ENCODE measurements around the gene GRIN2C.

The GRIN2C gene

DNA sequence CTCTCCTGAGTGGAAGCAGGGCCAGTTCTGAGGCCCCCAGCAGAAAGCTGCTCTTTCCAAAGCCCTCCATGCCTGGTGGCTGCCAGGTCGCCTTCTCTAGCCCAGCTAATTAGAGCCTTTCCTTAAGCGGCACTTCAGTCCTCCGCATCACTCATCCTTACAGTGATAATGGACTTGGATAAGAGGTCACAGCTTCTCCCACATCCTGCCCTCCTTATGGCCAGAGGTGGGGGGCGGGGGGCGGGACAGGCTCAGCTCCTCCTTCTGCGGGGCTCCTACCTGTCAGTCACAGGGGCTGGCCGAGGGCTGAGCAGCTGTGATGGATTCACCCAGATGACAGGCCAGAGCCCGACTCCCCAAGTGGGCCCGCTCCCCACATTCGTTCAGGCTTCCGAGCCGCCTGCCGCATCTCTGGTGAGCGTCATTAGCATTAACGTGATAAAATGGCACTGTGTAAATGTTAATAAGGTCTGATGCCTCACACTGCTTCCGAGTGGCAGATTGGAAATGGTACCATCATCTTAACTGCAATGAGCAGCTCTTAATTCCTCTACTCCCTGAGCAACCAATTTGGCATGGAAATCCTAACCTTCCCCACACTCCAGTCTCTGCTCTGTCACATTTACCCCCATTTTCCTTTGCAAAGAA lies 41.3 kb downstream of the GRIN2C start:
- no peak for DNase-seq

DNA sequence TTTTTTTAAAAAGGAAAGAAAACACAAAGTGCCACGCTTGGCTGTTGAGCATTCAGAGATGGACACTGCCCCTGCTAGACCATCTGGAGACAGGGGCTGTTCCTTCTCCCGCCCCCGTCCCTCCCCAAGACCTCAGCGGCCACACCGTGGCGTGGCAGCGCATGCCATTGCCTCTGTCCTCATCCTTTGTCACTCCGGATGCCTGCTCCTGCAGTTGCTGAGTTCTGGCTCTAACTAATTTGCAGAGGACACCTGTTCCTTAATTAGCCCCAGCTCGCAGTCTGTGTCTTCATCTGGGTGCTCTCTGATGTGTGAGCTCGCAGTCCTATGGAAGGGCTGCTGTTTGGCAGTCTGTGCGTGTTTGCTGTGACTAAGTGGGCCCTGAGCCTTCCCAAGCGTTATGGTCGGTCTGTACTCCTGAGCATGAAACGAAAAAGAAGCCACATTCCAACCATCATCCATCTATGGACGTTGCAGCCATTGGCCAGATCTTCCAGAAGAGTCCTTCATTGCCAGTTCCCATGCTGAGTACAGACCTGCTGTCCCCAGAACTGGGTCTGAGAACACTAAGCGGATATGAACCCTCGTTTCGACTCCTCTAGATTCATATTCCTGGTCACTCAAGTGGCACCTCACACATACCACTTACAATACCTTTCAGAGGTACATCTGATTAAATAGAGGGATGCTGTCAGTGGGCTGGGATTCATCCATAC lies 42.6 kb downstream of the GRIN2C start:
- DNase-seq: no peak

DNA sequence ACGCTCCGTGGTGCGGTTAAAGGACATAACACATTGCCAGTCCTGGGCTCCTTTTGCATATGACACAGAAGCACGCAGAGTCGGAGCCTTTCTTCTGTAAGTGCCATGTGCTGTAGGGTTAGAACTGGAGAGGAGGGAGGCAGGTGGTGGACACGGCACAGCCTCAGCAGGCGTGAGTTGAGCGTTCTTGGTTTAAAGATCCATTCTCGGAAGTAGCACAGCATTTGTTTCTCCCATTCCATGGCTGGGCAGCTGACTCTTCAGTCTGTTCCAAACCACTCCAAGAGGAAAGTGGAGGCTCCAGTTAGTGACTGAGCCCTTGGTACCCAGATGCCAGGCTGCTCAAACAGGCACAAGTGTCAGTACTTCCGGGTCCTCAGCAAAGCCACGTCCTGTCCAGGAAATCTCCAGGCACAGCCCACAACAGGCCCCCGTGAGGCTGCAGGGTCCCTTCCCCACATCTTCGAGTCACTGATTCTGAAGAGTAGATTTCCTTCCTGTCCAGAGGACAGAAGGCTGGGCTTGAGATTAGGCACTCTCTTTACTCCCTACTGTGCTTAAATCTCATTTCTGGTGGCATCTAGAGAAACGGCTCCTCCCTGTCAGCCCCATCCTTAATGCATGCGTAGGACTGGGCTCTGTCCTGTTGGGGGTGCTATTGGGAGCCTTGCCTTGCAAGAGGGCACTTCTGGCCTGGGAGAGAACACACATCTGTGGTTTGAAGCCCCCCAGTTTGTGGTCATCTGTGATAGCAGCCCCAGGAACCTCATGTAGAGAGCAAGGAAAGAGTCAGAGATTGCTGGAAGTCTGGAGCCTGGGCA lies 43.9 kb downstream of the GRIN2C start:
- no peak for DNase-seq

DNA sequence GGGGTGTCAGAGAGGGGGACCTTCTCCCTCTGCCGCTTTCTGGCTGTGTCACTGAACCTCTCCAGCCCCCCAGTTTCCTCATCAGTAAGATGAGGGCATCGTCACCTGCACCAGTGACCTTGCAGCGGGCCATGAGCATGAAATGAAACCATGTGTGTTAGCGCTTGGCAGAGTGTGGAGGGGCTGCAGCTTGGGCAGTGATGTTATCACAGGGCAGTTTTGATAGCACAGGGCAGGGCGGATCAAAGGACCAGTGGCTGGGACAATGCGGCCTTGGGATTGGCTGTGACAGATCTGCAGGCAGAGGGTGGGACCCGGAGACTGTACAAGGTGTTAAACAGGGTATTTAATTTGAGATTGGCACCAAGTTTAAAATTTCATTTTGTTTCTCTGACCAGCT lies 44.6 kb downstream of the GRIN2C start:
- DNase-seq: no peak

DNA sequence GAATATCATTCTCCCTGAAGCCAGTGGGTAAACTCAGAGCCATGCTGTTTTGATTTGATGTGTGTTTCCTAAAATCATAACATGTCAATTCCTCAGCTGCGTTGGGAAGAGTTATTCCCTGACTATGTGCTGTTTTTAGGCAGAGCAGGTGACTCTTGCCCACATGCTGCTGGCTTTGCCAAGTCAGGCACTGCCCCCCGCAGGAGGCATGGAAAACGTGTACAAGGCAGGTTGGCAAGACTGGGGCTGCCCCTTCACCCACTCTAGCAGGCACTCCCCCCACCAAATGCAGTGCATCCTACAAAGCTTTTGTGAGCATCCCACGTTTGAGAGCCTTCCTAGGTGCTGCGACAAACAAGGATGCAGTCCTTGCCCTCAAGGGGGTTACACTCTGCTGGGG lies 45.2 kb downstream of the GRIN2C start:
- no peak for DNase-seq

DNA sequence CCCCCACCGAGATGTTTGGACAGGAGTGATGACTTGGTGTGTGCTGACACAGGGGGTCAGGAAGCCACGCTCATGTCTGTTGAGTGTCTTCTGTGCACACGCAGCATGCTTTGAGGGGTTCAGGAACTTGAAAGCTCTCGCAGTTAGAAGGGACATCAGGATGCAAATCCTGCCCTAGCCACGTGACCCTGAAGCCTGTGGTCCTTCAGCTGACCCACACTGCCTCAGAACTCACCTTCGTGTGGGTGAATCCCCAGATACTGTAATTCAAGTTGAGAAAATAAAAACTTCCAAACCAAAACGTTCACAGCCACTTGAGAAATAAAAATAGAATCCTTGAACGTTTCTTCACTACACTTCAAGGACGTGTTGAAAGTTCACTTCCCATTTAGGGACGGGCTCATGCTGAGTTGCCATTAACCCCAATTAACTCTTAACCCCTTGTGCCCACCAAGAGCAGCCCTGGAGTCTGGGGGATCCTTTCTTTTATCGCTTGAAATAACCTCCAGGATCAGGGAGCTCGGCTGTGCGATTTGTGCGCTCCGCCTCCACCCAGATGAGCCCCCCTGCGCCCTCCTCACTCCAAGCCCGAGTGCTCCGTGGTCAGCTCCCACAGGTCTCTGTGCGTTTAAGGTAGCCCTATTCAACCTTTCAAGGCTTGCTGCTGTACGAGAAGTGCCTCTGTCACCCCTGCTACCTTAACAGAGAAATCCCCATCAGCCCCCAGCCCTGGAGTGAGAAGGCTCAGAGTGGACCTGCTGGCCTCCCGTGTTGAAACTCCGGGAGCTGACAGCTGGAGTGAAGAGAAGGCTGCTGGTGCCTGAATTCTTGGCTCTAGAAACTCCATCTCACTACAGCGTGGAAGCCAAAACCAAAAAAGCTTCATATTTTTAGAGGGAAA lies 47.3 kb downstream of the GRIN2C start:
- no peak for DNase-seq

DNA sequence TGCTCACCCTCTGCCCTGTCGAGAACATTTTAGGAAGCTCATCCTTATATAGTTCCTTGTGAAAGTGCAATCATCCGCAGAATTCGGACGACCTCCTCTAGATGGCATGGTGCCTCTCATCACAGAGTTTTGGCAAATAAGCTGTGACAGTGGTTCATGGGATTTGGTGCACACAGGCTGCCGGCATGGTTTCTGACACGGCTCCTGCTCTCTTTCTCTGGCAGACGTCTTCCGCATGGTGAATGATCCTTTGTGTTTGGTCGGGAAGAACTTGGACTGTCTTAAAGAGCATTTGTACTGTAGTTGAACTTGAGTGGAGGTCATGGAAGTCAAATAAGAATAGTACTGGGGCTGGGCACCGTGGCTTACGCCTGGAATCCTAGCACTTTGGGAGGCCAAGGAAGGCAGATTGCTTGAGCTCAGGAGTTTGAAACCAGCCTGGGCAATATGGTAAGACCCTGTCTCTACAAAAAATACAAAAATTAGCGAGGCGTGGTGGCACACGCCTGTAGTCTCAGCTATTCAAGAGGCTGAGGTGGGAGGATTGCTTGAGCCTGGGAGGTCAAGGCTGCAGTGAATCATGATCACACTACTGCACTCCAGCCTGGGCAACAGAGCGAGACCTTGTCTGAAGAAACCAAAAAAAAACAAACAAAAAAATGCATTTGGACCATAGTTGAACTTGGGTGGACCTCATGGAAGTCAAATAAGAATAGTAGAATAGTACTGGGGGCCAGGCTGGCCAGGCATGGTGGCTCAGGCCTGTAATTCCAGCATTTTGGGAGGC lies 48.8 kb downstream of the GRIN2C start:
- DNase-seq: no peak

DNA sequence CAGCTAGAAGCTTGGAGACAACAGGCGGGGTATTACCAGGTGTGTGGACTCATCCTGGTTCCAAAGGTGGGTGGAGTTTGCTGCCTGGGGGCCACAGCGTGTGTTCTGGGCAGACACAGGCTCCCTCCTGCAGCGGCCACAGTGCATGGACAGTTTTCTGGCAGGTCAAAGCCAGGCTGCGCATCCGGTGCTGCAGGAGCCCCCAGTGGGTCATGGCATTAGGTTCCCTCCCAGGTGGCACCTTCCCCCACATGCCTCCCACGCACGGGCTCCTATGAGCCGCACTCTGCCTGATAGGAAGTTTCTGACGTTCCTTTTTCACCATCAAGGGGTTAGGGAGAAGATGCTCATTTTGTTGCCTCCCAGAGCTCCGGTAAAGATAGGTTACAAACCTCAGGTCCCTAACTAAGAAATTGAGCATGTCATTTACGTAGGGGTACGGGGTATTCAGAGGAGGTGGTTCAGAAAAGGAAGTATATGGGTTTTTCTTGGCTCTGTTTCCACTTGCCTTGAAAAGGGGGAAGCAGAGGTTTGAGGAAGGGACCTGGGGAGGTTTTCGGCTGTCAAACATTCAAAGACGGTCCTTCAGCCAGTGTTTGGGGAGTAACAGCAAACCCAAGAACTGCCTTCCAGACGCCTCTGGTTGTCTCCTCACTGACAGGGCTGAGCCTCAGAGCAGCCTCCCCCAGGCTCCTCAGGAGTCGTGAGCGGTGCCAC lies 50.8 kb downstream of the GRIN2C start:
- no peak for DNase-seq

DNA sequence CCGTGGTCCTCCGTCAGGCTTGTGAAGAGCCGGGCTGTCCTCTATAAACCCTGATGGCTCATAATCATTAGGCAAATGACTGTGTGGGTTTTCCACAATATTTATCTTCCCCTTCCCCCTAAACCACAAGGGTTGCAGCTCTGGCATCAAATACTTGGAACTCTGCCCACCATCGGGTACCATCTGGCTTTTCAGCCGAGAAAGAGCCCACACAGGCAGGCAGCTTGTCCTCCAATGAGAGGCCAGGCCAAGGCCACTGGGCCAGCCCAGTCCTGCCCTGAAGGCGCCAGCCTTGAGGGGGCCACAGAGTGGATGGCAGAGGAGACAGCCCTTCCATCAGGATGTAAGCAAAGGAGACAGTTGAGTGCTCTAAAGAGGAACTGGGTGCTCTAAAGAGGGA lies 51.8 kb downstream of the GRIN2C start:
- peak; percentile 94 for DNase-seq

DNA sequence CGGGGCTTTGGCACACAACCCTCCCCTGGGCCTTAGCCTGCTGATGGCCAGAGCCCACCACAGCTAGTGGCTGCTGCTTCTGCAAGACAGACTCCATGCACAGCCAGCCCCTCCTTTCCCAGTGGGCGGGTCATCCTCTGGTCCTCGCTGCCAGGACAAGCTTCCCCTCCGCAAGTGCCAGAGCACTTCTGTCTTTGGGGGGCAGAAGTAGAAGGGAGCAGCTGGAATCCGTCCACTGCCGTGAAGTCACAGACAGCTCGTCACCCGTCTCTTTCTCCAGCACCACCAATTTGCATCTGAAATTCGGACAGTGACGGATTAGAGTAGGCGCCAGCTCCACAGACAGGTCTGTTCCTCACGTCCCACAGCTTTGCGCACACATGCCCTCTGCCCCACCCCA lies 52.2 kb downstream of the GRIN2C start:
- no peak for DNase-seq

DNA sequence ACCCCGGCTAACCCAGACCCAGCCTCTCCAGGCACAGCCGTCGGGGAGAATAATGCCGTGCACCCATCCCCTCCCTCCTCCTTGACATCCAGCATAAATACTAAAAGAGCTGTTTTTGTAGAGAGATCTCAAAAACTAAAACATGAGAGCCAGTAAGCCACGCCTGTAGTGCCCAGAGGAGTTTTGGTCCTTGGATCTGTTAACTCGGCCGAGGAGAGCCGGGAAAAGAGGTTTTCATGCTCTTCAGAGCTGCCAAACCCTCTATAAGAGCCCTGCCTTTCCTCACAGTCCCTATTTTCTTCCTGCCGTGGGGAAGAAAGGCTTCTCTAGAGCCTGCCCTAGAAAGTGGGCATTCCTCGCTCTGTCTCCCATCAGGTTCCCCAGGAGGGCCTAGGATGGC lies 53.4 kb downstream of the GRIN2C start:
- no peak for DNase-seq

DNA sequence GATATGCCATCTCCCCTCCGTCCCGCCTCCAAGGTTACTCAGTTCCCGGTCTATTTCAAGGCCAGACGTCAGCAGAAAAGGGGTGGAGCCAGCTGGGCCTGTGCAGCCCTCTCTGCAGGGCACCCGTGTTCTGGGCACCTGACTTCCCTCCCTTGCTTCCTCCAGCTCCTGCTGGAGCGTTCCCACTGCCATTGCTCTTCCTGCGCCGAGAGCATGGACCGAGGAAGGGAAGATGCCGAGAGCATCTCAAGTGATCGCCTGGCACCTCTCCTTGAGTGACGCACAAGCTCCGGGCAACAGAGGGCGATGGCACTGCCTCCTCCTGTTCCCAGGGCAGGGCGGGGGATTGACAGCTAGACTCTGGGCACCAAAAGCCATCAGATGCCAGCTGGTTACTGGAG lies 54.1 kb downstream of the GRIN2C start:
- DNase-seq: no peak

DNA sequence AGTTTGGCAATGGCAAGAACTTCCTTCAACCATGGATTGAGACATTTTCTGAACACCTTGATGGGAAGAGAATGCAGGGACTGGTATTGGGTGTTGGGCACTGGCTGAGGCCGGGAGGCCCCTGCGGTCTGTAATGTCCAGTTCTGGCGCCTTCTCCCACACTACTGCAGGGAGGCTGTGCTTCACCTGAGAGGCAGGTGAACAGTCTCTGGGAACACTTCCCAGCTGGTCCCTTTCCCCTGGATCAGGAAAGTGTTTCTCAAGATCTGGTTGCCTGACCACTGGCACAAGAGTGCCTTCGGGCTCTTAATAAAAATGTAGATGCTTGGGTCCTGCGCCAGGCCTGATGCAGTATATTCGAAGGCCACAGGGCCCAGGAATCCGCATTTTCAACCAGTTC lies 55.0 kb downstream of the GRIN2C start:
- no peak for DNase-seq

DNA sequence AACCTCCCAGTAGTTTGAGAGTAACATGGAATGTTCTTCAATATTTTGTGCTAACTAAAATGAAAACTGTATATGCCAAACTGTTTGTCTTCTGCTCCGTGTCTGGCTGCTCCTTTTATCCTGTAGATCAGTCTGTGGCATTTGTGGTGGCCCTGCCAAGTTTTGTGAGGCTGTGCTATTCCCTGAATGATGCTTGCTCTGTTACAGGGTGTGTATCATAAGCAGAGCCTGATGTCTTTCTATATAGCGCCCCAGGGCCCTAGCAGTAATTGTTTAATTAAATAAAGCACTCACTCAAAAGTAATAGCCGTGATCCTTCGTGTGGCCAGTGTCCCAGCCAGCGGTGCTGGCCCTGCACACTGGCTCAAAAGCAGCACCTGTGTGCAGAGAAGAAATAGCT lies 55.7 kb downstream of the GRIN2C start:
- no peak for DNase-seq

DNA sequence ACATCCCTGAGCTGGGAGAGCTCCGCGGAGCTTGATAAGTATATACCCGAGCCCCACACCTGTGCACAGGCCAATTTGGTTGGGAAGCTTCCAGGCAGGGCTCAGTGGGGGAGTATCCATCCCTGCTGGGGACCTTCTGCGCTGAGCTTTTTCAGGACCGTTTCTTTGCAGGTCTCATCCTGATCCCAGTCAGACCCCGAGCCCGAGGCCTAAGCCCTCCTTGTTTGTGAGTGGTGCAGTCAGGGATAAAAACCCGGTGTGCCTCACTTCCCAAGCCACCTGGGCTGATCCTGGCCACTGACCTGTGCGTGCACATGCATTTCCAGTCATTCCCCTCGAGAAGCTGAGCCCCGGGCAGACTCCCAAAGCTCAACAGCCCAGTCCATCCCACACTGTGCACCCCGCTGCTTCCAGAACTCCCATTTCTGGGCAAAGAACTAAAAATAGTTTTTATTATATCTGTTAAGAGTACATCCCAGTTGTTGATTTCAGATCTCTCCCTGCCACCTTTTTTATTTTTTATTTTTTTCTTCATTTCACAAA lies 56.2 kb downstream of the GRIN2C start:
- DNase-seq: no peak

DNA sequence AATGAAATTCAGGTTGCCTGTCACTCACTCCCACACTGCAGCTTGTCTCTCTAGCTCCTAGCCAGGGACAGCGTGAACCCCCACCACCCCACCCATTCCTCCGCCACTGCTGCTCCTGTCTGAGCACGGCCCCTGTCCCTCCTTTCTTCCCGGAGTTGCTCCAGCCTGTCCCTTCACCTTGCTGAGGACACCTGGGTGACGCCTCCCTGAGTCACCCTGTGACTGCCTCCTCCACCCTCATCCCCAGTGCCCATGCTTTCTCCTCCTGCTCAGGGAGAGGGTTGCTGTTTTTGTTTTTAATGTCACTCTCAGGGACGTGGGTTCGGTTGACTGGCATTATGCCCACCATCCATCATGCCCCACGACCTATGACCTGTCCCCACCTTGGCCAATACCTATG lies 57.8 kb downstream of the GRIN2C start:
- DNase-seq: no peak

DNA sequence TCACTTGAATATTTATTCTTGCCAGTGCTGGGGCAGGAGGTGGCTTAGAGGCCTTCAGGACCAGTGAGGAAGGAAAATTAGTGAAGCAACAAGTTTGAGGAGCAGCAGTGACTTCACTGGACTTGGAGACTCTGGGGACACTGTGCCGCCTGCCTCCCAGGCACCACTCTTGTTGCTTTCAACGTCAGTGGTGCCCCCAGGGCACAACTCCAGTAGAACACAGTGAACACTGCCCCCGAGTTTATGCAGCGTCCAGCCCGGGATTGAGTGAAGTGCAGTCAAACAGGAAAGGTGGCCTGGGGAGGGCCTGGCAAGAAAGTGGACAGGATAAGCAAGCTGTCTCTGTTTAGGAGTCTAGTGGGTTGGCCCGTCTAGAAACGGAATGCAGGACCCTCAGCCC lies 59.2 kb downstream of the GRIN2C start:
- DNase-seq: no peak

DNA sequence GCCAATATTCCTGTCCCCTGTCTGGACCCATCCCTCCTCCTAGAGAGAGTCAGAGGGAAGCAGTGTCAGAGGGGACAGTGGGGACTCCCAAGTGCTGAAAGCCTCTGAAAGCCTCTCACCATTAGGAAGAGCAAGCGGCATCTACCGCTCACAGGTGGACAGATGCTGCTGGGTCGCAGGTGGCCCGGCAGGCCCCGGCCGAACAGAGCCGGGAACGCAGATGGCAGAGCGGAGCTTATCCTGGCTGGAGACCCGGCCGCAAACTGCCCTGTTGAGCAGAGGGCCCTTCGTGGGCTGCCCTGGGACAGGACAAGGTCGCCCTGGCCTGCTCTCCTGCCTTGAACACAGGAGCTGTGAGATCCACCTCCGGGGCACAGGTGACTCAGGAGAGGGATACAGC lies 60.6 kb downstream of the GRIN2C start:
- DNase-seq: no peak

DNA sequence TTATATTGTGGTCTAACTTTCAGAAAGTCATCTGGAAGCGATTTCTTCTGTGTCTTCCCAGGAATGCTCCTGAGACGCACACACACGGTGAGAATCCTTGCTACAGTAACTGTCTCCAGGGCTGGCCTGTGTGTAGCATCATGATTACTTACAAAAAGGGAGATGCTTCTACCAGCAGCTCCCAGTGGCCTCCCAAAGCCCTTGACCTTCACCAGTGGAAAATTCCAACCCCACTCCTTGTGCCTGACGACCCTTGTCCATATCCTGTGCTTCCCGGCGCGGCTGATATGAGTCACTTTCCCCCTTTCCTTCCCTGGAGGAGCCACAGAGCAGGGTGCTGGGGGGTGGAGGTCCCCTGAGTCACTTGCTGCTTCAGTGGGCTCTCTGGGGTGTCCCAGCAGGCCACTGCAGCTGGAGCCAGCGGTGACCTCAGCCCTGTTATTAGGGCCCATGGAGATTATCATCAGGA lies 61.4 kb downstream of the GRIN2C start:
- no peak for DNase-seq

DNA sequence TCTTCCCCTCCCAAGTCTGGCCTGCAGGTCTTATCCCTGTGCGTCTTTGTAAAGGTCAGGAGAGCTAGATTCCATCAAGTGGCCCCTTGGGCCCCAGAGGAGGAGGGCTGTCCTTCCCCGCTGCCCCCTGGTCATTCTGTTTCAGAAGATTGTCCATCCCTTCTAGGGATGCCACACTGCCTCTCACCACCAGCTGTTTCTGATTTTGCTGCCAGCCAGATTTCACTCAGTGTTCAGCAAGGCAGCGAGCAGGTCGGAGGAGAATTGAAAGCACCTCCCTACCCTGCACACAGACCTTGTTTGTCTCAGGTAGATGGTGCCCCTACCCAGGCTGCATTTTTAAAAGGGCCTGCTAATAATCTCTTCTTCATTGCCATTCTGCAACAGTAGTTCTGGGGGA lies 61.9 kb downstream of the GRIN2C start:
- DNase-seq: no peak

DNA sequence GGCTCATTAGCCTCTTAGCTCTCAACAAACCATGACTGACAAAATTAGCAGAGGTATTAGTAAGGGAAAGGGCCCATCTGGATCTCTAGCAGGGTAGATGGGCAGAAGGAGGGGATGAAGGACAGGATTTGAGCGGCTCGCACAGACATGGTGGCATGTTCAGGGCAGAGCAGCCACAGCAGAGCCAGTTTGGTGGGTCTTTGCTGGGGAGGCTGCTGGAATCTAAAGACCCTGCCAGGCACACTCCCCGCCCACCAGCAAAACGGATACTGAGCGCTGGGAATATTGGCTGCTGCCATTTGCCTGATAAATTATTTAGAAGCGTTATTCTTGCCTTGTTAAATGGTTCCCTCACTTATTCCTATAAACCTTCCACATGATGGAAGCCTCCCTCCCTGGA lies 62.8 kb downstream of the GRIN2C start:
- DNase-seq: no peak
